ENCODE data around the gene STRN3.
"Not testable (repeated sequence)": the region's sequence is repeated elsewhere in the genome, so short reads cannot be mapped to it uniquely, and the experiment has no call there.

STRN3 gene

DNA sequence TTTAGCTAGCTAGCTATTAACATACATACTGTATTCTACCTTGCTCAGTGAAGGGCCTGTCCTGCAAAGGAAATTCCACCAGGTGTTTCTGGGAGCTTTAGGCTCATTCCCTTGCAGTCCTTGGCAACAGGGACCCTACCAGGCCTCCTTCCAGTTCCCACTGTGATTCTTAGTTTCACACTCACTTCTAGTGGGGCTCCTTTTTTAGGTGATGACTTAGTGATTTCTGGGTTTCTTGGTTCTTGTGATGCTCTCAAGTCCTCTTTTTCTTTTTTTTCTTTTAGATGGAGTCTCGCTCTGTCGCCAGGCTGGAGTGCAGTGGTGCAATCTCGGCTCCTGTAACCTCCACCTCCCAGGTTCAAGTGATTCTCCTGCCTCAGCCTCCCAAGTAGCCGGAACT is 10.4 kb upstream of the STRN3 start:
- DNase-seq, result no peak

GRCh38 chr14:31030469-31030868 is 4.3 kb upstream of the STRN3 start:
- DNase-seq, result no peak

- peak in 1 of 2 experiments; percentile 26 for DNase-seq
Observed at GRCh38 chr14:31029016-31029970, 3.1 kb upstream of the STRN3 start.

DNA sequence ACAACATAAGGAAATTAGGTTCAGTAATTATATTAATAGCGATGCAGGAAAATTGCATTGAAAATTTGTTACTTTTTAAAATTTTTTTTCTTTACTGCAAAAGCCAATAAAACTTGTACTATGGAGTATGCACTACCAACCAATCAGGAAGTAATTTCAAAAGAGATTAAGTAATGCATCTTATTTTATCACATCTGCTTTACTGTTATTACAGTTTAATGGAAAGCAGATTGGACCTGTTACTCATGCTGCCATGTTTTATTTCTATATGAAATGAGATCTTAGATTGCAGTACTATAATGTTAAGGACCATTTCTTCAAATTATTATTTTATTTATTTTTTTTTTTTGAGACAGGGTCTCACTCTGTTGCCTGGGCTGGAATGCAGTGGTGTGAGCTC is 1.7 kb upstream of the STRN3 start:
- peak in 1 of 2 experiments; percentile 4 for DNase-seq

DNA sequence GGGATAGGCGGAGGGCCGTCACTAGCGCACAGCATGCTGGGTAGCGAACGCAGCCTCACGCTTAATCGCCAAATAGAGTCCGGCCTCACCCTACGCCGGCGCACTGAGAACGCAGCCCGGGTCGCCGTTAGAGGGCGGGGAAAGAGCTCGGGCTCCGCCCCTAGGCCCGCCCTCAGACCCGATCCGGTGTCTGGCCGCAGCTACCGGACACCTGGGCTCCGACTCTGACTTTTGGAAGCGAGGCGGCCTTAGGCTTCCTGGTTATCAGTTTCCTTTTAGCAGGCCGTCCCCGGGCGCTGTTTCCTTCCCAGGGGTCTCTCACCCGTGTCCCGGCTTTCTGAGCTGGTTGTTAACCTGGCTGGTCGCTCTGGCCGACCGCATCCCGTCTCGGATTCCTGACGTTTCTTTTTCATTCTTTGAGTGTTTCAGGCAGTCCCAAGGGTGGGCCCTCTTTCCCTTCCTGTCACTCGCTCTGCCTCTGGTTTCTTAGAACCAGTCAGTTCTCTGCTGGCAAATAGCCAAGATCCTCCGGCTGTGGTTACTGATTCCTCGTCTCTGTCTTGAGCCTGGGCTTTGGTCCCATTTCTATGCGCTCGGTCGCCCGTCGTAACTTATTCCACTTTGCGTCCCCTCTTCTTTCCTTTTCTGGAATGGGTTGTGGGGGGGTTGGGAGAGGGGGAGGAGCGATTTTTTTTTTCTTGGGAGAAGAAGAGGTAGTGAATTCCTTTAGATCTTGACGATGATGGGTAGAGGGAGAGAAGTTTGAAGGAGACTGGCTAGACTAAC is 464 bp upstream of the STRN3 start:
- peak; percentile 87 to 88 for DNase-seq

- peak in 1 of 2 experiments; percentile 11 for DNase-seq
Observed at GRCh38 chr14:31025367-31026076, 657 bp downstream of the STRN3 start, which contains the start of gene AP4S1. TSS of gene AP4S1 (plus strand) at chr14:31025649. CDS start at chr14:31066197, 40,548 bp downstream.

GRCh38 chr14:31024577-31025366 is 1.4 kb downstream of the STRN3 start:
- no peak for DNase-seq

DNA sequence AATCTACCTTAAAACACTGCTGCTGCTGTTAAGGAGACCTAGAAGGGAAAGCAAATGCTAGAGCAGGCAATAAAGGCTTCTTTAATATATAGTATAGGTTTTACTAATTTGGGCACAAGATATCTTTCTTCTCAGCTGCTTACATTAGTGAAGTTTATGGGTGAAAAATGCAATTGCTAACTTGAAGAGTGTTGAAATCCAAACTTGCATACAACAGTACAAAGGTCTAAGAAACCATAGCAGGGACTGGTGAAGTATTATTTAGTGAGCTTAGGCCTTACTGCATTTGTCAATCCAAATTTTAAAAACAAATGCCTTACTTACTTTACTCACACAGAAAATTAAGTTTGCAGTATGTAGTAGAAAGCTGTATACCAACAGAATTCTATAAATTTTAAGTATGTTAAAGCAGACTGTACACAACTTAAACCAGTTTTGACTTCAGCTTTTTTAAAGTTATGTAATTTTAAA is 2.1 kb downstream of the STRN3 start:
- DNase-seq, result peak; percentile 7 to 13

- DNase-seq, result no peak
Observed at GRCh38 chr14:31022386-31022785, 3.8 kb downstream of the STRN3 start.

DNA sequence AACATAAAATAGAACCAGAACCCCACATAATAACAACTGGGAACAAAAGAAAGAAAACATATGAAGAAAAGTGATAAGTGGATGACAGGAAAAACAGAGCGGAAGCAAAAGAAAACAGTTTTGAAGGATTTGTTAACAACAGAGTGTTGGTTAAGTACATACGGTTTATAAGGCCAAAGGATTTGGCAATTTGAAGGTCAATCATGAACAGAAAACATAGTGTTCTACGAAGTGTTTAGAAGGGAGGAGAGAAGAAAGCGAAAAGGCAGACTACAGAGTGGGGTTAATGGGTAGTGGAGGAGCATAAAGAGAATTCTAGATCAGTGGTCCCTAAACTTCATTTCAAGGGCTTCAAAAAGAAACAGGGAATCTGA is 4.6 kb downstream of the STRN3 start:
- DNase-seq, result no peak

GRCh38 chr14:31020834-31021575 is 5.2 kb downstream of the STRN3 start:
- no peak for DNase-seq

DNA sequence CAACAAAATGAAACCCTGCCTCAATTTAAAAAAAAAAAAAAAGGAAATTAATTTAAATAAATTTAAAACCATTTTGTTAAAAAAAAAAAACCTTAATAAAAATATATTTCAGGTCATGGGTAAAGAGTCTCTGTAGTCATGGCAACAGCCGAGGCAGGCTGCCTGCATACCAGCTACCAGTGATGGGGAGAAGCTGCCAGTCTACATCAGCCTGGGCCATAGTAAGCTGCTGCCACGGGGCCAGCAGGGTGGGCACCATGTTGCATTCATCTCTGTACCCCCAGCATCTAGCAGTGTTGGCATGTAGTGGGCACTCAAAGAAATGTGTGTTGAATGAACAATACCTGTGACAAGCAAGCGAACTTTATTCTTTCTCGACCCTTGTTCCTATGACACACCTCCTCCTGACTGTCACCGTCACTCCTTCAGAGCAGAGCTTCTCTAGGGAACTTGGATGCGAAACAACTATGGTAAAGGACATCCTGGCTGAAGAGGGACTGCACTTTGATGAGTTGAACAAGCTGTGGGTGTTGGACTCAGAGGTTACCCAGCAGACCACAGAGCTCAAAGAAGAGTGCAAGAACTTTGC is 8.0 kb downstream of the STRN3 start:
- DNase-seq, result no peak

- DNase-seq, result no peak
Observed at GRCh38 chr14:31013841-31014240, 12.3 kb downstream of the STRN3 start.

GRCh38 chr14:31010935-31011334 is 15.2 kb downstream of the STRN3 start:
- no peak for DNase-seq

GRCh38 chr14:31009836-31010574 is 16.2 kb downstream of the STRN3 start:
- no peak for DNase-seq

DNA sequence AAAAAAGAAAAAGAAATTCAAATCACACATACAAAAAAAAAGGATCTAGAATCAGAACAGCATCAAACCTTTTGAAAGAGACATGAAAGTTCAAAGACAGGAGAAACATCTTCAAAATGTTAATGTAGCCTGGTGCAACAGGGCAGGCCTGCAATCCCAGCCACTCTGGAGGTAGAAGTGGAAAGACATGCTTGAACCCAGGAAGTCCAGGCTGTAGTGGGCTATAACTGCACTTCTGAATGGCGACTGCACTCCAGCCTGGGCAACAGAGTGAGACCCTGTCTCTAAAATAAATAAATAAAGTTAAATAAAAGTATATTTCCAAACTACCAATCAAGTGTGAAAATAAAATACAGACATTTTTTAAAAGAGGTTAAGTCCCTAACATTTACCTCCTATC is 19.5 kb downstream of the STRN3 start:
- no peak for DNase-seq

- DNase-seq, result not testable (repeated sequence)
Observed at GRCh38 chr14:31004007-31004406, 22.2 kb downstream of the STRN3 start.

GRCh38 chr14:31003284-31003683 is 22.9 kb downstream of the STRN3 start:
- DNase-seq, result no peak

DNA sequence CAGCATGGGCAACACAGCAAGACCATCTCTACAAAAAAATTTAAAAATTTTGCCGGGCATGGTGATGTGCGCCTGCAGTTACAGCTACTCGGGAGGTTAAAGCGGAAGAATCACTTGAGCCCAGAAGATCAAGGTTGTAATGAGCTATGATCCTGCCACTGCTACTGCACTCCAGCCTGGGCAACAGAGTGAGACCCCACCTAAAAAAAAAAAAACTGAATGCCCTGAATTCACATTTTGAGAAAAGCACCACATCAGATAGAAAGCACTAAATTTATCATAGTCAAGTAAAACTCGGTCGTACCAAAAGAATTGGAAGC is 24.9 kb downstream of the STRN3 start:
- DNase-seq, result no peak

- no peak for DNase-seq
Observed at GRCh38 chr14:31000629-31001338, 25.4 kb downstream of the STRN3 start.
